RKO (cell line): ENCODE measurements around the gene MAD1L1.
A peak's percentile ranks its signal among the peaks of the same experiment; 100 is the strongest.

Experiments
- DNase-seq: peaks from one replicate; pipeline ENCODE4 v3.0.0-alpha.2; 2016; ENCODE audit warnings: low spot score

The MAD1L1 gene

DNA sequence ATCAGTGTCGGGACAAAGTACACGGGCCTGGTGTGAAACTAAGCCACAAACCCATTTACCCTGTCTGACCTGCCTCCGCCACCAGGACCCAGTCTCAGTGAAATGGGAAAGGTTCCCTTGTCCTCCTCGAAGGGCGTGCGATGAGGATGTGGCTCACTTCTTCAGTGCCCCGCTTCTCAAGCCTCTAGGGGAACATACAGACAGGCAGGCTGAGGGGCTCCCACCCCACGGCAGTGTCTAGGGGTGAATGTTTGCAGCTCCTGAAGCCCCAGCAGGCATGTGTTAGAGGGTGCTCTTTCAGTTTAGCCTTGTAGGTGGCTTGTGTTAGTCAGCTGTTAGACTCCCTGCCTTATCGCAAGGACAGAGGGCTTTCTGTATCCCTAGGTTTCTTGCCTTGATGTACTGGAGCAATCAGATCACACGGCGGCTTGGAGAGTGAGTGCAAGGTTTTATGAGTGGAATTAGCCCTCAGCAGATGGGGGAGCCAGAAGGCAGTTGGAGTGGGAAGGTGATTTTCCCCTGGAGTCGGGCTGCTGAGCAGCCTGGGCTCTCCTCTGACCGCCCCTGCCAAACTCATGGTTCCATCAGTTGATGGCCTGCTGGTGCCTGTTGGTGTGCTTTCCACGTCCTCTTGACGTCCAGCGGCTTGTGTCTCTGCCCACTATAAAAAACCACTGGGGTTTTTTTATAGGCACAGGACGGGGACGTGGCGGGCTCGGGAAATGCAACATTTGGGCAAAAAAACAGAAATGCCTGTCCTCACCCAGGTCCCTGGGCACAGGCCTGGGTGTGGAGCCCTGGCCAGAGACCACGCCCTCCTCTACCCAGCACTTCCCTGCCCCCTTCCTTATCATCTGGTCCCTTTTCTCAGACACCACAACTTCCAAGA lies 10.0 kb upstream of the MAD1L1 start:
- peak; percentile 58 for DNase-seq

DNA sequence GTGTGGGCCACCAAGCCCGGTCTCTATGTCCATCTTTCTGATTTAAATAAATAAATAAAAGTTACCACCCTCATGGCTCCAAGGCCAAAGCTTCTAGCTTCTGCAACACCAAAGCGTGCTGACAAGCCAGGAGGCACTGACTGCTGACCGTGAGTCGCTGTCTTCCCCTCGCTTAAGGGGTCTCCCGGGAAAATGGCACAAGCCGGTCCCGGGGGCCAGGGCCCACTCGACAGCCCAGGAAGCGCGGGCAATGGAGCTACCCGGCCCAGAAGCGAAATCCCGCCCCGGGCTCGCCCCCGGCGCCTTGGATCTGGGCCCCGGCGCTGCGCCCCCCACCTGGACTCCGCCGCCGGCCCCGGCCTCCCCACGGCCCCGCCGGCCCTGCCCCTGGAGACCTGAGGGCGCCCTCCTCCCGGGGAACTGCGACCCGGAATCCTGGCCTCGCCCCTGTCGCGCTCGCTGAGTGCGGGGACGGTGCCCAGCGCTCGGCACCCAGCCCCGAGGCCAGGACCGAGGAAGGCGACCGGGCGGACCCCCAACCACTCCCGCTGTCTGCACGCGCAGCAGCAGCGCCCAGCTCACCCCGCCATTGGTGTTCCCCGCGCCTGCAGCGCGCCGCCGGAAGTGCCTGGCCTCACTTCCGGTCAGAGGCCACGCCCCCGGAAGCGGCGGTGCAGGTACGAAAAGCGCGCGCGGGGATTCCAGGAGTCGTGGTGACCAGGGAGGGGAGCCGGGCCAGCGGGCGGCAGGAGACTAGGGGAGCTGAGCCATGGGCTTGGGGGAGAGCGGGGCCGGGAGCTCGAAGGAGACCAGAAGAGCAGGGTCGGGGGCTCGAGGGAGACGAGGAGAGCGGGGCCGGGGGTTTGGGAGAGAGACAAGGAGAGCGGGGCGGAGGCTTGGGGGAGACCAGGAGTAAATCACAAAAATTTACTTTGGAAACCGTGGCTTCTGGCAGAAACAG lies 9.1 kb upstream of the MAD1L1 start, which contains the start of the genes MRM2 and NUDT1:
Gene MRM2 (minus strand): TSS at position 626 of the 961 bp plus-strand sequence. CDS start 36 bp downstream, at position 590.
Gene NUDT1 (plus strand): TSS at position 647 of the 961 bp plus-strand sequence. CDS start 2,349 bp downstream, outside the sequence.
- peak; percentile 85 for DNase-seq

- no peak for DNase-seq
These were observed 6.5 kb upstream of the MAD1L1 start for GRCh38 chr7:2239242-2239641.

DNA sequence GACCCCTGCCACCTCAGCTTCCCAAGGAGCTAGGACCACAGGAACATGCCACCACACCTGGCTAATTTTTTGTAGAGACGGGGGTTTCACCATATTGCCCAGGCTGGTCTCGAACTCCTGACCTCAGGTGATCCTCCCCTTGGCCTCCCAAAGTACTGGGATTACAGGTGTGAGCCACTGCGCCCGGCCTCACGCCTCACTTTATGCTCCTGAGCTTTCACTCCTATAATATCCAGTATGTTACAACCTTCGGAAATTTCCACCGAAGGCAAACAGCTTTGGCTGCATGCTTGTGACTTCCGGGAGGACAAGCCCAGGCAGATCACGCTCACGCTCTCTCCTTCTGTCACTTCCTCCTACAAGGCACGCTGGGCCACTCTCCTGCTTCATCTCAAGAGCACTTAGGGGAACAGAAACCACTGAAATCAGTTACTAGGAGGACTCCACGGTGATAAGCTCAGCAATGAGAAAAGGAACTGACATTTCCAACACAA lies 4.4 kb upstream of the MAD1L1 start:
- no peak for DNase-seq

- DNase-seq, result no peak
These were observed 1.2 kb upstream of the MAD1L1 start for GRCh38 chr7:2233926-2234325.

GRCh38 chr7:2231992-2232765 lies 566 bp downstream of the MAD1L1 start:
- DNase-seq, result peak; percentile 24

GRCh38 chr7:2230882-2231281 lies 1.9 kb downstream of the MAD1L1 start:
- DNase-seq, result no peak

DNA sequence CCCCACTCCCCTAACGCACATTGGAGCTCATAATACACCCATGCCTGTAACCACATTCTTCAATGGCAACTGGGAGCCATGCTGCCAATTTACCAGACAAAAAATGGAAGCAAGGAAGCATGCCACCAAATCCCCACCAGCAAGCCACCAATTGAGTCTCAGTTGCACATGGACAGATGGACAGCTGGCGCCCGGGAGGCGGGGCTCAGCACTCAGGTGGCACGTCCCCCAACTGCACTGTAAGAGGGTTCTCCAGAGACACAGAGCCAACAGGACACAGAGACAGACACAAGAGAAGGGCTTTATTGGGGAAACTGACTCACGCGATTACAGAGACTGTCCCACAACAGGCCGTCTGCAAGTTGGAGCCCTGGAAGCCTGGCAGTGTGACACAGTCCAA lies 2.5 kb downstream of the MAD1L1 start:
- no peak for DNase-seq

- DNase-seq, result no peak
These were observed 3.3 kb downstream of the MAD1L1 start for GRCh38 chr7:2229467-2229866.

GRCh38 chr7:2228921-2229320 lies 3.8 kb downstream of the MAD1L1 start:
- no peak for DNase-seq

DNA sequence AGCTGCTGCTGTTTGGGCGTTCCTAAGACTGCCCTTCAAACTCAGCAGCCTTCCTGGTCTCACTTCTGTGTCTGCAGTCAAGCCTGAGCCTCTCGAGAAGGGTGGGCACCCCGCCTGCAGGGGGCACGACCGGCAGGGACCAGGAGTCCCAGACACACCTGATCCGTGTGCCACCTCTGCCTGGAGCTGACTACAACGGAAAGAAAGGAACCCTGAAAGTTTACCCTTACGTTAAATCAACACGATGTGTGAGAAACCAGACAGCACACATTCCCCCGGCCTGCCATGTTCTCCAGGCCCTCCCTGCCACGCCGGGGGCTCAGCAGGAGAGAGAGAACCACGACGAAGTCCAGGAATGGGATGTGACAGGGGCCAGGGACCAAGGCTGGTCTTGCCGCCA lies 5.0 kb downstream of the MAD1L1 start:
- DNase-seq, result no peak

DNA sequence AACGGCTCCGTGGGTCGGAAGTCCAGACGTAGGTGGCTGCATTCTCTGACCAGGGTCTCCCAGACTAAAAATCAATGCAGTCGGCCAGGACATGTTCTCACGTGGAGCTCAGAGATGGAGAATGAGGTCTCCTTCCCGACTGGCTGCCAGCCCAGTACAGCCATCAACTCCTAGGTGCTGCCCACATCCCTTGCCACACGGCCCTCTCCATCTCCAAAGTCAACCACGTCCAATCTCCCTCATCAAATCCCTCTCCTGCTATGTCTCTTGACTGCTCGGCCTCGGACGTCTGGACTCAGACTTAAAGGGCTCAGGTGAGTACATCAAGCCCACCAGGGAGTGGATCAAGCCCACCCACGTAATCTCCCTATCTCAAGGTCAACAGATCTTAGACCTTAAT lies 6.9 kb downstream of the MAD1L1 start:
- no peak for DNase-seq

DNA sequence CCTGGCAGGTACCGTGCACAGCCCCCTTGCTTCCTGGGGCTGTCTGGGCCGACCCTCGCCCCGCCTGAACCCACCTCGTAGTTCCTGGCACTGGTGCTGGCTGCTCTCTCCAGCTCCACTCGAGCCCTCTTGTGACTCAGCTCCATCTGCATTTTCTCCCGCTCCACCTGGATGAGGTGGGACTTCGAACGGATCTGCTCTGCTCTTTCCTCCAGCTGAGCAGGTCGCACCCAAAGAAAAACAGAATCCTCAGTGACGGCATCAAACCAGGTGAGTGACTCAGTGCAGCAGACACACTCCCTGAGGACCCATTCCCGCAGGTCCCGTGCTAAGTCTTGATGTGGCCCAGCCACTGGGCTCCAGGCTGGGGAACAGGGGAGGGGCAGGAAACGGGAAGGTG lies 7.4 kb downstream of the MAD1L1 start:
- DNase-seq, result no peak

- no peak for DNase-seq
These were observed 7.8 kb downstream of the MAD1L1 start for GRCh38 chr7:2224934-2225333.

DNA sequence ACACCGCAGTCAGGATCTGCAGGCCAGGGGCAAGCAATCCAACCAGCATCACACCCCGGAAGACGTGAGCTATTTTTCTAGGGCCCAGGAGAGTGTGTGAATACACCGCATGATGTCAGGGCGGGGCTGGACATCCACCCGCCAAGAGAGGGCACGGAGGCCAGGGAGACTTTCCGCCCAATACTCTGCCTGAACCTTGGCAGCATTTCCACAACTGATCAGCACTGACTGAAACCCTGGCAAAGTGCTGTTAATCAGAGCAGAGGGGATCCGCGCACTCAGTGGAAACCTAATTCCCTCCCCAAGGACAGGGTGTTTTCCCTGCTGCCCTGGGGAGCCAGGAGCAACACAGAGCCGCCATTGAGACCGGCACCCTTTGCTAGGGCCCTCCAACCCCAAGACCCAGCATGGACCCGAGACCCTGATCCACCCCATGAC lies 8.2 kb downstream of the MAD1L1 start:
- DNase-seq, result no peak

DNA sequence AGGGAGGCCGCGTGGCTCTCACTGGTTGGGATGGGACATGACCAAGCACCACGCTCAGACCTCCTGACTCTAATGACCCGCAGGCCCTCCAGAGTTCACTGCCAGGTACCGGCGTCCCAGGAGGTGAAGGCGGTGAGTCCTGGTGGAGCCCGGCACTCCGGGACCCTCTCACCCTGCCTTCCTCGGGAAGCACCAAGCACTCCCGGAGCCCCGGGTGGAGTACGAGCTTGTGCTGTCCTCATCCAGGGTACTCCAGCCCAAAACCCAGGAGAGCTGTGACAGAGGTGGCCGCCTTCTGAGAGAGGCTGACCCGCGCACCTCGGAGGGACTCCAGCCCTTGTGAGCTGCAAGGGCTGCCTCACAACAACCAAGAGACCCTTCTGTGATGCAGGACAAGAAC lies 9.4 kb downstream of the MAD1L1 start:
- DNase-seq, result no peak

GRCh38 chr7:2222516-2222915 lies 10.2 kb downstream of the MAD1L1 start:
- DNase-seq, result no peak

GRCh38 chr7:2220954-2221353 lies 11.8 kb downstream of the MAD1L1 start:
- DNase-seq, result no peak

DNA sequence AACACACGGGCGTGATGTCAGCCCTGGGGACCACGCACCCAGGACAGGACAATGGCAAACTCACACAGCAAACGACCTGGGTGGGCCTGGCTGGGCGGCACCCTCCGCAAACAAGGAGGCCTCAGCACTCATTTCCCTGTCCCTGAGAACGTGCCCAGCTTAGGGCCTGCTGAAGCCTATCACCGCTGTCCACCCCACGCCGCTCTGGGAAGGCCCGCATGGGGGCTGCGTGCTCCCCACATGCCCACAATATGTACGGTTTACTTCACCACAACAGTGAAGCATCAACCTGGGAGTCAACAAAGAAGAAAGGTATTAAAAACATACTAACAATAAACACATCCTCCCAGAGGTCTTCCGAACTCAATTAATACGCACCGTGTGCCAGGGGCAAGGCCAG lies 12.2 kb downstream of the MAD1L1 start:
- no peak for DNase-seq

GRCh38 chr7:2220030-2220429 lies 12.7 kb downstream of the MAD1L1 start:
- no peak for DNase-seq

DNA sequence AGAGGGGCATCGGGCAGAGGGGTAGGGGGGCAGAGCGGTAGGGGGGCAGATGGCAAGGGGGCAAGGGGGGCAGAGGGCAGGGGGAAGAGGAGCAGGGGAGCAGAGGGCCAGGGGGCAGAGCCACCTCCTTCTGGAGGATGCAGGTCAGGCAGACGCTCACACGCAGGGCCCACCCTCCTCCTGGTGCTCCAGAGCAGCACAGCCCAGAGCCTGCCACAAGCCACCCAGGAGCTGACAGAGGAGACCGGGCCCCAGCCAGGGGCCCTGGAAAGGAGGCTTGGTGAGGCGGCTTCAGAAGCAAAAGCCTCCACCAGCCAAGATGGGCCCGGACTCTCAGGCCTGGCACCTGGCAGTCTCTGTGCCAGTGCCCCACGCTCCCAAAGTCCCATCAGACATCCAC lies 13.1 kb downstream of the MAD1L1 start:
- DNase-seq, result no peak

GRCh38 chr7:2219136-2219535 lies 13.6 kb downstream of the MAD1L1 start:
- DNase-seq, result no peak
